DOHH2 (cell line): ENCODE measurements around the gene FNIP2.

Experiments used
- H3F3A ChIP-seq: fragments of 200-600 bp; sonication (generic), shearing (Covaris generic); 2 replicates; pipeline ENCODE4 v1.6.0; 2016; ENCODE audit warnings: antibody characterized with exemption, mild to moderate bottlenecking; ENCODE audit not compliant: control insufficient read depth, insufficient read depth
- H3K27ac ChIP-seq: fragments of 200-600 bp; sonication (generic); 2 replicates; pipeline ENCODE4 v1.5.1; 2014; ENCODE audit warnings: low read depth, mild to moderate bottlenecking, low read length, moderate library complexity
- H3K27me3 ChIP-seq: fragments of 200-600 bp; sonication (generic); 2 replicates; pipeline ENCODE4 v1.6.1; 2014; ENCODE audit warnings: mild to moderate bottlenecking, low read length, mixed read lengths; ENCODE audit not compliant: control insufficient read depth
- H3K36me3 ChIP-seq: fragments of 200-600 bp; sonication (generic); 2 replicates; pipeline ENCODE4 v1.6.1; 2014; ENCODE audit warnings: mild to moderate bottlenecking, low read length, moderate library complexity, mixed read lengths; ENCODE audit not compliant: control insufficient read depth
- H3K4me1 ChIP-seq: fragments of 200-600 bp; sonication (generic); 2 replicates; pipeline ENCODE4 v1.6.1; 2014; ENCODE audit warnings: mild to moderate bottlenecking, low read length, mixed read lengths; ENCODE audit not compliant: control insufficient read depth
- H3K4me2 ChIP-seq: fragments of 200-600 bp; sonication (generic); 2 replicates; pipeline ENCODE4 v1.6.0; 2014; ENCODE audit warnings: mild to moderate bottlenecking, low read length, moderate library complexity
- H3K4me3 ChIP-seq: fragments of 200-600 bp; sonication (generic); 2 replicates; pipeline ENCODE4 v1.5.1; 2014; ENCODE audit warnings: mild to moderate bottlenecking, low read length, mixed read lengths
- H3K79me2 ChIP-seq: fragments of 200-600 bp; sonication (generic); 2 replicates; pipeline ENCODE4 v1.6.1; 2014; ENCODE audit warnings: mild to moderate bottlenecking, low read length, mixed read lengths; ENCODE audit not compliant: control insufficient read depth
- H3K9me2 ChIP-seq: fragments of 200-600 bp; sonication (generic); replicated peaks from 2 replicates; pipeline ENCODE4 v1.6.1; 2014; ENCODE audit warnings: mild to moderate bottlenecking, low read length, mixed read lengths; ENCODE audit not compliant: control insufficient read depth
- H3K9me3 ChIP-seq: fragments of 200-600 bp; sonication (generic); 2 replicates; pipeline ENCODE4 v1.6.1; 2014; ENCODE audit warnings: antibody characterized with exemption, low read length, mixed read lengths; ENCODE audit not compliant: control insufficient read depth, insufficient read depth
- H4K20me1 ChIP-seq: fragments of 200-600 bp; sonication (generic); 2 replicates; pipeline ENCODE4 v1.6.0; 2014; ENCODE audit warnings: low read depth, mild to moderate bottlenecking, antibody characterized with exemption, low read length, moderate library complexity; ENCODE audit not compliant: control insufficient read depth, insufficient read depth
- CTCF ChIP-seq: fragments of 200-600 bp; sonication (generic); IDR thresholded peaks from one replicate; pipeline ENCODE4 v1.5.1; 2014; ENCODE audit warnings: antibody characterized with exemption, mild to moderate bottlenecking, low read depth, low read length; ENCODE audit not compliant: poor library complexity, severe bottlenecking
- EZH2phosphoT487 ChIP-seq: fragments of 200-600 bp; sonication (generic); IDR thresholded peaks from 2 replicates; pipeline ENCODE4 v1.6.1; 2017; ENCODE audit warnings: borderline replicate concordance, mild to moderate bottlenecking, antibody characterized with exemption, low read length, moderate library complexity, mixed read lengths

FNIP2 gene

GRCh38 chr4:158775091-158775651, 6.3 kb downstream of the FNIP2 start:
- H4K20me1 ChIP-seq, result no peaks in the 10 kb centered on the region
- H3K79me2 ChIP-seq, result peaks cover 8% of the 10 kb centered on the region
- H3K27ac ChIP-seq, result no peak overlapping the region
- TF ChIP-seq EZH2phosphoT487 (no peak), CTCF (no peak)
- no peaks in the 10 kb centered on the region; the same call in 1 of the 2 replicates for H3F3A ChIP-seq
- H3K4me3 ChIP-seq, result no peak overlapping the region
- peaks cover 20% of the 10 kb centered on the region for H3K4me1 ChIP-seq
- peaks cover 5% of the 10 kb centered on the region; the same call in 1 of the 2 replicates for H3K27me3 ChIP-seq
- H3K9me3 ChIP-seq, result no peaks in the 10 kb centered on the region
- H3K9me2 ChIP-seq, result no peaks in the 10 kb centered on the region
- H3K36me3 ChIP-seq, result no peaks in the 10 kb centered on the region
- H3K4me2 ChIP-seq, result no peak overlapping the region

GRCh38 chr4:158776106-158776505, 7.3 kb downstream of the FNIP2 start:
- Histone ChIP-seq H3K79me2 (peaks cover 8% of the 10 kb centered on the region), H3F3A (no peaks in the 10 kb centered on the region), H3K27me3 (no peaks in the 10 kb centered on the region), H3K9me2 (no peaks in the 10 kb centered on the region), H4K20me1 (no peaks in the 10 kb centered on the region), H3K36me3 (no peaks in the 10 kb centered on the region), H3K4me2 (no peak overlapping the region), H3K4me3 (no peak overlapping the region), H3K4me1 (peaks cover 20% of the 10 kb centered on the region), H3K9me3 (no peaks in the 10 kb centered on the region), H3K27ac (no peak overlapping the region)
- TF ChIP-seq CTCF, result no peak
- no peak for TF ChIP-seq EZH2phosphoT487

- no peaks in the 10 kb centered on the region for H3K9me2 ChIP-seq
- H3K79me2 ChIP-seq, result peaks cover 8% of the 10 kb centered on the region
- H3K36me3 ChIP-seq, result no peaks in the 10 kb centered on the region
- H4K20me1 ChIP-seq, result no peaks in the 10 kb centered on the region
- H3K4me1 ChIP-seq, result peaks cover 20% of the 10 kb centered on the region
- H3K27me3 ChIP-seq, result no peaks in the 10 kb centered on the region
- peak overlapping the region; percentile 22; the same call in 1 of the 2 replicates for H3K27ac ChIP-seq
- no peaks in the 10 kb centered on the region for H3K9me3 ChIP-seq
- peak overlapping the region; percentile 78 for H3K4me2 ChIP-seq
- no peaks in the 10 kb centered on the region for H3F3A ChIP-seq
- H3K4me3 ChIP-seq, result peak overlapping the region; percentile 47
- no peak for TF ChIP-seq CTCF
- no peak for TF ChIP-seq EZH2phosphoT487
These were observed 8.8 kb downstream of the FNIP2 start for GRCh38 chr4:158777423-158778155.
